HUDEP-2 (cell line): Measurements from ENCODE around the gene EHBP1L1.
"Not testable (repeated sequence)": the region's sequence is repeated elsewhere in the genome, so short reads cannot be mapped to it uniquely, and the experiment has no call there.

Experiments used
- DNase-seq, 76 experiments: peaks; one replicate each; lab custom pipeline; 2025; ENCODE audit not compliant: unreplicated experiment in 76 of 76; lab: John Stamatoyannopoulos, UW

EHBP1L1 gene

DNA sequence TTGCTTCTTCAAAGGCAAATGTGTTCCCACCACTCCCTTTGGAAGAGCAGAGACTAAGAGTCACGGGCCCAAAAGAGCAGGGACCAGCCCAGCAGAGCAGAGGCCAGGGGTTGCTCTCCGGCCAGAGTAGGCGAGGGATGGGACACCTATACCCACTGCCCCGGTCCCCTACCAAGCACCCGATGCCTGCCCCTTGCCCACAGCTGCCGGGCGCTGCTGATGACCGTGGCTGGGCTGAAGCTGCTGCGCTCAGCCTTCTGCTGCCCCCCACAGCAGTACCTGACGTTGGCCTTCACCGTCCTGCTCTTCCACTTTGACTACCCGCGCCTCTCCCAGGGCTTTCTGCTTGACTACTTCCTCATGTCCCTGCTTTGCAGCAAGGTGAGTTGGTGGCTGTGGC, 51.3 kb downstream of the EHBP1L1 start:
- no peak for DNase-seq

DNA sequence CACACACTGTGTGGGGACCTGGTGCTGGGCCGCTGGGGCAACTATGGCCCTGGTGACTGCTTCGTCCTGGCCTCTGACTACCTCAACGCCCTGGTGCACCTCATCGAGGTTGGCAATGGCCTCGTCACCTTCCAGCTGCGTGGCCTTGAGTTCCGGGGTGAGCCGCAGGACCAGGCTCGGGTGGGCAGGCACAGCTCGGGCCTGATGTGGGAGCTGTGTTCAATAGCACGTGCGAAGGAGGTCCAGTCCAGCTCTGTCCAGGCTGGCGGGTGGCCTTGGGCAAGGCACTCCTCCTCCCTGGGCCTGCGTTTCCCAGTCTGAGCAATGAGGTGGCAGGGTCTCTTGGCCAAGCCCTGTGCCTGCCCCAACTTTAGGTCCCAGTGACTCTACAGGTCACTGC, 53.7 kb downstream of the EHBP1L1 start:
- DNase-seq, result no peak

DNA sequence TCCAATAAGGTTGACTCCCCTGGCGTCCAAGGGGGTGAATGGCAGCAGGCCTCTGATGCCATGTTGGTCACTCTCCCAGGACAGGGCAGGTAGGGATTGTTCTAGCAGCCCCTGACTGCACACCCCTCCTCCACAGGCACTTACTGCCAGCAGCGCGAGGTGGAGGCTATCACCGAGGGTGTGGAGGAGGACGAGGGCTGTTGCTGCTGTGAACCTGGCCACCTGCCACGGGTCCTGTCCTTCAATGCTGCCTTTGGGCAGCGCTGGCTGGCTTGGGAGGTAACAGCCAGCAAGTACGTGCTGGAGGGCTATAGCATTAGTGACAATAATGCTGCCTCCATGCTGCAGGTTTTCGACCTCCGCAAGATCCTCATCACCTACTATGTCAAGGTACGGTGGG, 54.4 kb downstream of the EHBP1L1 start:
- DNase-seq, result peak in 6 of 76 experiments; percentile 8 to 34 (median 12)

DNA sequence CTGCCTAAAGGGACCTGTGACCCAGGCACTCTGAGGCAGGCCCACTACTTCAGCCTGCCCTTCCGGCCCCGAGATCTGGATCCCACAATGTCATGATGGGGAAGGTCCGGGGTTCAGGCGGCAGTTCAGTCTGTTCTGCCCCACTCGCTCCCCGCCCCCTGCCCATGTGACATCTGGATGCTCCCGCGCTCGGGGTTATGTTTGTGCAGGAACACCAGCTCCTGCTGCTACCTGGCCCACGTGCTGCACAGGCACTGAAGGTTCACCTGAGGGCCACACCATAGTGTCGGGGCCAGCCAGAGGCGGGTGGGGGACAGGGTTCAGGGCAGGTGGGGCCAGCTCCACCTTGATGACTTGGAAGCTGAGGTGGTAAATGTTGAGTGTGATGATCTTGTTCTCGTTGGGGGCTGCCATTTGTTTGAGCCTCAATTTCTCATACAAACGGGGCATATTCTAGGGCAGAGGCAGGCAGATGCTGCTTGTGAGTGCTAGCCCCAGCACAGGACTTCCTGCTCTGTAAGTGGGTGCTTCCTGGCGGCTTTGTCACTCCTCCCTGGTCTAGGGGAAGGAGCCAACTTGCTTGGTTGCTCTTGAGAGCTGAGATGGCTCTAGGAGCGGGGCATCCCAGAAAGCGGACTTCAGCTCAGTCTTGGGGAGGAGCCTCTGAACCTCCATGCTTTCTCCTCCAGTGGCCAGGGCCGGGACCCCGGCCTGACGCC, 57.7 kb downstream of the EHBP1L1 start:
- no peak for DNase-seq

DNA sequence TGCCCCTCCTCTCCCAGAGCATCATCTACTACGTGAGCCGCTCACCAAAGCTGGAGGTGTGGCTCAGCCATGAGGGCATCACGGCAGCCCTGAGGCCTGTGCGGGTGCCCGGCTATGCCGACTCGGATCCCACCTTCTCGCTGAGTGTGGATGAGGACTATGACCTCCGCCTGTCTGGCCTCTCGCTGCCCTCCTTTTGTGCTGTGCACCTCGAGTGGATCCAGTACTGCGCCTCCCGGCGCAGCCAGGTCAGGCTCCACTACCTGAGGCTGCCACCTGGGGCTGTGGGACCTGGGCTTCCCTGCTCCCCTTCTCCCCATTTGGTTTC, 58.2 kb downstream of the EHBP1L1 start:
- no peak for DNase-seq

DNA sequence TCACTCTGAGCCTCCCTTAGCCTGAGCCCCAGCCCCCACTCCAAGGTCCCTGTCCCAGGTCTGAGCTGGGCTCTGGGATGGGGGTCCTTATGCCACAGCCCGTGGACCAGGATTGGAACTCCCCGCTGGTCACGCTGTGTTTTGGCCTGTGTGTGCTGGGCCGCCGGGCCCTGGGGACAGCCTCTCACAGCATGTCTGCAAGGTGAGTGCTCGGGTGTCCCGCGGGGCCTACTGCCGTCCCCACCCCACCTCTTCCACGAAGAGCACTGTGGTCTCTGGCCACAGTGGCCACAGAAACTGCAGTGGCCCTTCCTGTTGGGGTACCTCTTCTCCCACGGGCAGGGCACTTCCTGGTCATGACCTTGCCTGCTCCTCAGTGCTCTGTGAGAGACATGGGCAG, 58.6 kb downstream of the EHBP1L1 start:
- no peak for DNase-seq

DNA sequence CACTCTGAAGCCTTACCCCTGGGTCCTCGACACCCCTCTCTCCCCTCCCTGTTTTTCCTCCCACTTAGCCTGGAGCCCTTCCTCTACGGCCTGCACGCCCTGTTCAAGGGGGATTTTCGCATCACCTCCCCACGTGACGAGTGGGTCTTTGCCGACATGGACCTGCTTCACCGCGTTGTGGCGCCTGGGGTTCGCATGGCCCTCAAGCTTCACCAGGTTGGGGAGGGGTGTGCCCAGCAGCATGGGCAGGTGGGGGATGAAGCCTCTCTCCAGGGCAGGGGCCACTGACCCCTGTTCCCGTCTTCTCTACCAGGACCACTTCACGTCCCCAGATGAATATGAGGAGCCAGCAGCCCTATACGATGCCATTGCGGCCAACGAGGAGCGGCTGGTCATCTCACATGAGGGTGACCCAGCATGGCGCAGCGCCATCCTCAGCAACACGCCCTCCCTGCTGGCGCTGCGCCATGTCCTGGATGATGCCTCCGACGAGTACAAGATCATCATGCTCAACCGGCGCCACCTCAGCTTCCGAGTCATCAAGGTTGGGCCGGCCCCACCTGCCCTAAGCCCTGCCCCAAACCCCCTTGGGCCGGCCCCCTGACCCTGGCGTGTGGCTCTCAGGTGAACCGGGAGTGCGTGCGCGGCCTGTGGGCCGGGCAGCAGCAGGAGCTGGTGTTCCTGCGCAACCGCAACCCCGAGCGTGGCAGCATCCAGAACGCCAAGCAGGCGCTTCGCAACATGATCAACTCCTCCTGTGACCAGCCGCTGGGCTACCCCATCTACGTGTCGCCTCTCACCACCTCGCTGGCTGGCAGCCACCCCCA, 59.3 kb downstream of the EHBP1L1 start:
- peak in 3 of 76 experiments; percentile 6 to 20 (median 16) for DNase-seq

DNA sequence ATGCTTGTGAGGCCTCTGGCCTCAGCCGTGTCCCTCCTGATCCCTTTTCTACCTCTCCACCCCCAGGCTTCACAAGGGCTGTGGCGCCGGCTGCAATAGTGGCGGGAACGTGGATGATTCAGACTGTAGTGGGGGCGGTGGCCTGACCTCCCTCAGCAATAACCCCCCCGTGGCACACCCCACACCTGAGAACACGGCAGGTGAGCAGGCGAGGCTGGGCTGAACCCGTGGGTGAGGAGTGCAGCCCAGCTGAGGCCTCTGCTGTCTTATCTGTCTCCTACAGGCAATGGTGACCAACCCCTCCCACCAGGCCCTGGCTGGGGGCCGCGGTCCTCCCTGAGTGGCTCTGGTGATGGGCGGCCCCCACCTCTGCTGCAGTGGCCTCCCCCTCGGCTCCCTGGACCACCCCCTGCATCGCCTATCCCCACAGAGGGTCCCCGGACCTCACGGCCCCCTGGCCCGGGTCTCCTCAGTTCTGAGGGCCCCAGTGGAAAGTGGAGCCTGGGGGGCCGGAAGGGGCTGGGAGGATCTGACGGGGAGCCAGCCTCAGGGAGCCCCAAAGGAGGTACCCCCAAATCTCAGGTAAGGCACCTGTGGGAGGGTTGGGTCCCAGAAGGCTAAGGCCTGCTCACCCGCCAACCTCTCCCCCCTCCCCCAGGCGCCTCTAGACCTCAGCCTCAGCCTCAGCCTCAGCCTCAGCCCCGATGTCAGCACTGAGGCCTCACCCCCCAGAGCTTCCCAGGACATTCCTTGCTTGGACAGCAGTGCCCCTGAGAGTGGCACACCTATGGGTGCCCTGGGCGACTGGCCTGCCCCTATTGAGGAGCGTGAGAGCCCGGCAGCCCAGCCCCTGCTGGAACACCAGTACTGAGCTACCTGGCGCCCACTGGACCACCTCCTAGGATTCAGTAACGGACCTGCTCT, 60.5 kb downstream of the EHBP1L1 start:
- DNase-seq, result peak in 69 of 76 experiments; percentile 6 to 82 (median 62)

DNA sequence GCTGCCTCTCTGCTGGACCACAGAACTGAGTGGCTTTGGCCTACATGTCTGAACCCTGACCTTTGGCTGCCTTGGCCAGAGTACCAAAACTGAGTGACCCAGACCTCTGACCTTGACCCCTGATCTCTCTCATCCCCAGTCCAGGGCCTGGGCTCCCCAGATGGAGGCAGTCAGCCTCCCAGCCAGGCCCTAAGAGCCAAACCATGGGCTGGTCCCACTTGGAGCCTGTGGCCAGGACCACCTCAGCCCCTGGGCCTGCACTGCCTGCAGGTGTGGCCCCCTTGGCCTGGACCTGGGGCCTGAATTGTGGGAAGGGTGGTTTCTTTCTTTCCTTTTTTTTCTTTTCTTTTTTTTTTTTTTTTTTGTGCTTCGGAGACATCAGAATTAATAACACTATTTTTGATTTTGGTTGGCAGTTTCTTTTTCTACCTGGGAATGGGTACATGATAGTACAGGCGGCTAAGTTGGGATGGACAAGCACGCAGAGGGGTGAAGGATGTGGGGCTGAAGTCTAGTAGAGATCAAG, 61.2 kb downstream of the EHBP1L1 start:
- DNase-seq, result no peak

DNA sequence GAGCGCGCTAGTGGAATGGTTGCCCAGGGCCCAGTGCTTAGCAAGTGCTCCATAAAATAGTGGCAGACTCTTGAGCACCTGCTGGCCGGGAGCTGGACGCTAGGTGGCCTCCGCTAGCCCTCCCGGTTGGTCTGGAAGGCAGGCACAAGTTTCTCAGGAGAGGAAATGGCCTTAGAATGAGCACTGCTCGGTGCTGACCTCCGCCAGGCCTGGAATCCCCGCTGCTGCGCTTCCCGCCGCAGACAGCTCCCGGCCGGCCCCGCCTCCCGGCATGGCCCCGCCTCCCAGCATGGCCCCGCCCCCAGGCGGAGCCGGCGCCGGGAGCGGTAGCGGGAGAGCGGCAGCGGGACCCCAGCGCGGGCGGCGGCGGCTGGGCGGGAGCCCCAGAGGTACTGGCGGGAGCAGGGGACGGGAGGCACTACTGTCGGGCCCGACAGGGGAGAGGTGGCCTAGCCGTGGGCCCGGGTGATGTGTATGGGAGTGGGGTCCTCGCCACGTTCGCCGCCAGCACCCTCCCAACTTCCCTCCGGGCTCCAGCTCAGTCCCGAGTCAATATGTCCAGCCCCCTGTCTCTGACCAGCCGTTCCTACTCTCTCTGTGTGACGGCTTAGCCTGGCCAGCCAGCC, 62.1 kb downstream of the EHBP1L1 start, which contains the start of gene SIPA1:
TSS of gene SIPA1 (plus strand) at position 308 of the 626 bp plus-strand sequence. CDS start 2,821 bp downstream, outside the sequence.
- DNase-seq, result peak in 57 of 76 experiments; percentile 14 to 77 (median 58)

DNA sequence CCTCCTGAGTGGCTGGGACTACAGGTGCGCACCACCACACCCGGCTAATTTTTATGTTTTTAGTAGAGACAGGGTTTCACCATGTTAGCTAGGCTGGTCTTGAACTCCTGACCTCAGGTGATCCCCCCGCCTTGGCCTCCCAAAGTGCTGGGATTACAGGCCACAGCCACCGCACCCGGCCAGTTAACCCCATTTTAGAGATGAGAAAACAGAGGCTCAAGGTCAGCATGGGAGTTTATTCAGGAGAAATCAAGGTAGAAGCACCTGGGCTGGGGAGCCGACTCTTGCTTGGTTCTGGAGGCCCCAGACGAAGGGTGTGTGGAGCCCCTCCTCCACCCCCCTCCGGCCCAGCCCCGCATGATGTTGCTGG, 63.4 kb downstream of the EHBP1L1 start:
- not testable (repeated sequence) for DNase-seq

DNA sequence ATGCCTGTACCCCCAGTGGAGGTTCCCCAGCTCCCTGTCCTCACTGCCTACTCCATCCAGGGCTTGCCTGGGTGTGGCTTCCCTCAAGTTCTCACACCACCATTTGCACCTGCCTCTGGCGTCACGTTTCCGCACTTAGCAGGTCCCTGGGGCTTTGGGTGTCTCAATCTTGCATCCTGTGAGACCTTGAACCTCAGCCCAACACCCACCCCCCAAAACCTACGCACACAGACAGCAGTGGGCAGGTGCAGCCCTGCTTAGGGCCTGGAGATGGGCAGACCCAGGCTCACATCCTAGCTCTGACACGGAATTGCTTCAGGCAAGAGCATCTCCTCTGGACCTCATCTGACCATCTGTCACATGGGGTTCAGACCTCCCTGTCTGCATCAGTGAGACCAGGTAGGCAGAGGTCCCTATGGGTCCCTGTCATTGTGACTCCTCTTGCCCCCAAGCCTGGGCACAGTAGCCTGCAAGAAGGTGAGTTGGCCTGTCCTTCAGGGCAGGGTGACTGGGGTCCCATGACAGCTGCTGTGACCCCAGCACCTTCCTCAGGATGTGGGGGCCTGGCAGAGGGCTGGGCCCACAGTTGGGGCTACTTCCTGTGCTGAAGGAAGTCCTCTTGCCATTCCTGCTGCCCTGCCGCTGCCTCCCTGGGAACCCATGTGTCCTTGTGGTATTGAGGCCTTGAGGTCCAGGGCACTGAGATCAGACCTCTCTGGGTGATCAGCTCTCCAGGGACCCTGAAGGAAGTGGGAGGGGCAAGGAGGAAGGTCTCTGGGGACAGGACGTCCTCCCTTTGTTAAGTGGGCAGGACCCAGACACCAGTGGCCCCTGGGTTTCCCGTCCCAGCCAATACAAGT, 64.0 kb downstream of the EHBP1L1 start:
- DNase-seq, result no peak

DNA sequence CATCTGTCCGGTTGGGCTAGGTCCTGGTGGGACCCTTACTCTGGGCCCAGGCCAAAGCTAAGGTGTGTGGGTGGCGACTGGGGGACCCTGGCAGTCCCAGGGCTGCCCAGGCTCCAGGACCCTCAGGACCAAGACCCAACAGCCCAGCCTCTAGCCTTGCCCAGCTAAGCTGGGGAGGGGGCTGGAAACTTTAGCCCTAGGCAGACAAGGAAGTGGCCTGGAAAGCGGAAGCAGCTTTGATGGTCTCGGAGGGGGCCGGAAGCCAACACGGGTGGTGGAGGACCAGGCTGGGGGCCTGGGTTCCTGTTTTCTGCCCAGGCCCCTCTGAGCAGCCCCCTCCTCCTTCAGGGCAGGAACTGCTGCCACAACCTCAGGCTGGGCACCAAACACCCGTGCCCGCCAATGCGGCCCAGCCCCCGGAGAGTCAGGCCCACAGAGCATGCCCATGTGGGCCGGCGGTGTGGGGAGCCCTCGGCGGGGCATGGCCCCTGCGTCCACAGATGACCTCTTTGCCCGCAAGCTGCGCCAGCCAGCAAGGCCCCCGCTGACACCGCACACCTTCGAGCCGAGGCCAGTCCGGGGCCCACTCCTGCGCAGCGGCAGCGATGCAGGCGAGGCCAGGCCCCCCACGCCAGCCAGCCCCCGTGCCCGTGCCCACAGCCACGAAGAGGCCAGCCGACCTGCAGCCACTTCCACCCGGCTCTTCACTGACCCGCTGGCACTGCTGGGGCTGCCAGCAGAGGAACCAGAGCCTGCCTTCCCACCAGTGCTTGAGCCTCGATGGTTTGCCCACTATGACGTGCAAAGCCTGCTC, 64.8 kb downstream of the EHBP1L1 start:
- no peak for DNase-seq

DNA sequence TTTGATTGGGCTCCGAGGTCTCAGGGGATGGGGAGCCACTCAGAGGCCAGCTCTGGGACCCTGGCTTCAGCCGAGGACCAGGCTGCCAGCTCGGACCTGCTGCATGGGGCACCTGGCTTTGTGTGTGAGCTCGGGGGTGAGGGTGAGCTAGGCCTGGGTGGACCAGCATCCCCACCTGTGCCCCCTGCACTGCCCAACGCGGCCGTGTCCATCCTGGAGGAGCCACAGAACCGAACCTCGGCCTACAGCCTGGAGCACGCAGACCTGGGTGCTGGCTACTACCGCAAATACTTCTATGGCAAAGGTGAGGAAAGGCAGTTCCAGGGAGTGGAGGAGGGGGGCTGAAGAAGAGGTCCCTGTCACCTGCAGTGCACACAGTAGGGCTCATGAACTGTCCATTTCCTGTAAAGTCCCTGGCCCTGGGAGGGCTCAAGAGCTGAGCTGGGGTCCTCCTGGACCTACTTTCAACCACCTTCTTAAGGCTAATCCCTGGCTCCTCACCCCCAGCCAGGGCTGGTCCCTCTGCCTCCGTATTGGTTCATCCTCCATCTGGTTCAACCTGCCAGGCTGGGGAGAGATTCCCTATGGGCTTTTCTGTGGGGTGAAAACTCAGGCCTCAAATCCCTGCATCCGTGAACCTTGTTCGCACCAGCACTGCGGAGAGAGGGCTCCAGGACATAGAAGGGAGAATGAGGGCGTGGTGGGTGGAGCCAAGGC, 65.6 kb downstream of the EHBP1L1 start:
- DNase-seq, result no peak
